K562 (cell line): ENCODE results near the gene HYPK. TPM values are rescaled to one million over a fixed set of nuclear protein-coding genes. Genes with fewer than 3 reads are reported as not detected.

ENCODE experiments used
- BRD9 ChIP-seq: fragments of 450-650 bp; IDR thresholded peaks from 2 replicates; pipeline ENCODE4 v1.6.1; 2018; ENCODE audit warnings: low read depth; ENCODE audit not compliant: partially characterized antibody
- FOXK1 ChIP-seq: sonication (generic); formaldehyde crosslinking; IDR thresholded peaks from 2 replicates; pipeline ENCODE4 v1.8.0; 2022; ENCODE audit warnings: missing genetic modification reagents, mild to moderate bottlenecking, borderline replicate concordance
- KDM5B ChIP-seq: fragments of 200-600 bp; sonication (generic); IDR thresholded peaks from 2 replicates; pipeline ENCODE4 v1.6.1; 2012; ENCODE audit warnings: low read depth, mild to moderate bottlenecking, moderate library complexity, low read length, control low read depth, inconsistent platforms; ENCODE audit not compliant: insufficient replicate concordance
- LCOR ChIP-seq: sonication (generic); formaldehyde crosslinking; IDR thresholded peaks from 2 replicates; pipeline ENCODE4 v1.8.0; 2022; ENCODE audit warnings: mild to moderate bottlenecking, missing genetic modification reagents
- NR2C2 ChIP-seq, 2 experiments: fragments of 200-800 bp in 1 of 2; sonication (Bioruptor generic) in 1 of 2; sonication (generic) in 1 of 2; formaldehyde crosslinking in 1 of 2; IDR thresholded peaks; 2 replicates each; pipeline versions ENCODE4 v1.6.1 to v1.8.0; 2016 to 2022; ENCODE audit warnings: mild to moderate bottlenecking in 1 of 2, missing compliant biosample characterization in 1 of 2, missing genetic modification characterization in 1 of 2, missing genetic modification reagents in 1 of 2
- RAD51 ChIP-seq: fragments of 450-650 bp; IDR thresholded peaks from 2 replicates; pipeline ENCODE4 v1.7.1; 2016; ENCODE audit warnings: low read depth, mild to moderate bottlenecking, borderline replicate concordance
- SRSF7 ChIP-seq: fragments of 200-400 bp; formaldehyde crosslinking; optimal IDR thresholded peaks from 2 replicates; pipeline ENCODE3; 2017; ENCODE audit warnings: mild to moderate bottlenecking, low read depth, low read length
- TAF9B ChIP-seq: fragments of 450-650 bp; IDR thresholded peaks from 2 replicates; pipeline ENCODE4 v1.6.1; 2018; ENCODE audit warnings: mild to moderate bottlenecking; ENCODE audit not compliant: partially characterized antibody
- ZNF143 ChIP-seq: sonication (generic); formaldehyde crosslinking; IDR thresholded peaks from 2 replicates; pipeline ENCODE4 v1.9.0; 2022; ENCODE audit warnings: mild to moderate bottlenecking, missing genetic modification reagents
- ZNF239 ChIP-seq: fragments of 250-450 bp; sonication (Bioruptor Pico); IDR thresholded peaks from 2 replicates; pipeline ENCODE4 v1.4.0; 2020; ENCODE audit warnings: mild to moderate bottlenecking
- polyA plus RNA-seq, 8 experiments: library from polyadenylated mRNA; depleted of rRNA in 4 of 8; stranded (reverse) in 5 of 8; unstranded in 3 of 8; fragments of >200 nt; fragmentation: Nextera tagmentation in 2 of 8; fragmentation: Illumina TruSeq in 1 of 8; extraction: Ambion mirVana in 2 of 8; extraction: Trizol in 1 of 8; gene quantifications; 2 replicates each; pipeline versions ENCODE4 v1.2.1 to v1.2.3, GENCODE V29; 2011 to 2014; ENCODE audit warnings: inconsistent platforms in 1 of 8, missing spikeins in 1 of 8
- total RNA-seq, 7 experiments: library from RNA; depleted of rRNA in 6 of 7; stranded (reverse); fragments of >200 nt in 6 of 7; fragmentation: Illumina TruSeq in 2 of 7; extraction: Trizol in 2 of 7; gene quantifications; 2 replicates each; pipeline versions ENCODE4 v1.2.1 to v1.2.3, GENCODE V29; 2011 to 2021; ENCODE audit warnings: low replicate concordance in 1 of 7
- TF ChIP-seq, protein P1 (sequence below): fragments of 450-650 bp; IDR thresholded peaks from 2 replicates; pipeline ENCODE4 v1.6.1; 2016; ENCODE audit warnings: mild to moderate bottlenecking
- TF ChIP-seq, protein P2 (sequence below): fragments of 250-450 bp; sonication (Bioruptor Pico); IDR thresholded peaks from 2 replicates; pipeline ENCODE4 v1.4.0; 2020; ENCODE audit warnings: mild to moderate bottlenecking, moderate library complexity, borderline replicate concordance
- TF ChIP-seq, protein P3 (sequence below), 2 experiments: fragments of 200-800 bp in 1 of 2; sonication (Bioruptor generic) in 1 of 2; sonication (generic) in 1 of 2; formaldehyde crosslinking in 1 of 2; IDR thresholded peaks in 1 of 2; conservative IDR thresholded peaks in 1 of 2; 2 replicates each; pipeline versions ENCODE4 v1.5.0 to v1.6.1; 2016 to 2020; ENCODE audit warnings: missing compliant biosample characterization in 1 of 2, missing genetic modification characterization in 1 of 2, missing genetic modification reagents in 1 of 2
- TF ChIP-seq, protein P4 (sequence below), 3 experiments: fragments of 200-800 bp in 1 of 3; fragments of 250-450 bp in 1 of 3; fragments of 450-650 bp in 1 of 3; sonication (Bioruptor Pico) in 1 of 3; sonication (Bioruptor generic) in 1 of 3; formaldehyde crosslinking in 1 of 3; IDR thresholded peaks; 2 replicates each; pipeline versions ENCODE4 v1.6.1 to v1.8.0; 2016 to 2022; ENCODE audit warnings: mild to moderate bottlenecking in 2 of 3, missing genetic modification characterization in 2 of 3, missing compliant biosample characterization in 1 of 3, moderate library complexity in 1 of 3

The HYPK gene
- total and polyA plus RNA-seq, 9 of the 15 experiments (the other 6 are each of a cell fraction or from before 2014, with no cell fraction given) = 7.2 to 28.0 (median 21.1) TPM

DNA sequence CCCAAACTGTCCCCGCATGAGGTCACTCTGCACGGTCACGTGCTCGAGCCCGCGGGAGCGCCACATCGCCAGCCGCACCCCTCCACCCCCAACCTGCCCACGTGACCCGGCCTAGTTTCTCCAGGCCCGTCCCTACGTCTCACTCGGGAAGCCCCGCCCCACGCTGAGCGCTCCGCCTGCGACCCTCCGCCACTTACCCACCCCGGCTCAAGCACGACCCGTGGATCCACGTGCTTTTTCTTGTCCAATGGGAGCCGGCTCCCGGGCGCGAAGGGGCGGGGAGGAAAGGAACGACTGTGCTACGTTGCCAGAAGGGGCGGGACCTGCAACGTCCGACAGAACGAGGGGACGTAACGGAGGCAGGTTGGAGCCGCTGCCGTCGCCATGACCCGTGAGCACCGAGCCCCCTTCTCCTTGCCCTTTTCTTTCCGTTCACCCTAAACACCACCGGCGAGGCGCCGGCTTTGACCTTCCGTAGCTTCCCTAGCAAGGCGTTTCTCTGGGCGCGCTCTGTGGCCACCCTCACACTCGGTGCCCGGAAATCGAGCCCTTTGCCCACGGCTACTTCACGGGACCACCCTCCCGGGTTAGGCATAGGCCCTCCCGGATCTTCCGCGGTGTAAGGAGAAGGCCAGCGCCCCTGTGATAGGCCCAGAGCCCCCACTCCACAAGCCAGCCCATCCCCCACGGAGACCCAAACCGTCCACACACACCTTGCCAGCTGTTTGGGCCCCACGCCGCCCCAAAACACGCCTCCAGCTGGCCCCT, 8.2 kb upstream of the HYPK start, which contains the start of gene SERF2 (continued):
- TF ChIP-seq NR2C2 (CRISPR knock-in tag; IDR thresholded peaks at IDR 0.05) (peak; percentile 69; the same call in 1 of the 2 replicates), NR2C2 (tag; IDR thresholded peaks at IDR 0.05) (peak; percentile 75), BRD9 (peak; percentile 22), LCOR (peak; percentile 35; the same call in 1 of the 2 replicates), ZNF239 (CRISPR knock-in tag) (no peak), SRSF7 (no peak), TAF9B (peak; percentile 75), ZNF143 (CRISPR knock-in tag) (0 out of 2 replicates have a peak, but pooled peaks have one; percentile 23), FOXK1 (CRISPR knock-in tag) (0 out of 2 replicates have a peak, but pooled peaks have one; percentile 77), RAD51 (peak; percentile 99), KDM5B (peak; percentile 59)
- TF ChIP-seq, protein P1, sequence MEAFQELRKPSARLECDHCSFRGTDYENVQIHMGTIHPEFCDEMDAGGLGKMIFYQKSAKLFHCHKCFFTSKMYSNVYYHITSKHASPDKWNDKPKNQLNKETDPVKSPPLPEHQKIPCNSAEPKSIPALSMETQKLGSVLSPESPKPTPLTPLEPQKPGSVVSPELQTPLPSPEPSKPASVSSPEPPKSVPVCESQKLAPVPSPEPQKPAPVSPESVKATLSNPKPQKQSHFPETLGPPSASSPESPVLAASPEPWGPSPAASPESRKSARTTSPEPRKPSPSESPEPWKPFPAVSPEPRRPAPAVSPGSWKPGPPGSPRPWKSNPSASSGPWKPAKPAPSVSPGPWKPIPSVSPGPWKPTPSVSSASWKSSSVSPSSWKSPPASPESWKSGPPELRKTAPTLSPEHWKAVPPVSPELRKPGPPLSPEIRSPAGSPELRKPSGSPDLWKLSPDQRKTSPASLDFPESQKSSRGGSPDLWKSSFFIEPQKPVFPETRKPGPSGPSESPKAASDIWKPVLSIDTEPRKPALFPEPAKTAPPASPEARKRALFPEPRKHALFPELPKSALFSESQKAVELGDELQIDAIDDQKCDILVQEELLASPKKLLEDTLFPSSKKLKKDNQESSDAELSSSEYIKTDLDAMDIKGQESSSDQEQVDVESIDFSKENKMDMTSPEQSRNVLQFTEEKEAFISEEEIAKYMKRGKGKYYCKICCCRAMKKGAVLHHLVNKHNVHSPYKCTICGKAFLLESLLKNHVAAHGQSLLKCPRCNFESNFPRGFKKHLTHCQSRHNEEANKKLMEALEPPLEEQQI = no peak
- TF ChIP-seq, protein P2, sequence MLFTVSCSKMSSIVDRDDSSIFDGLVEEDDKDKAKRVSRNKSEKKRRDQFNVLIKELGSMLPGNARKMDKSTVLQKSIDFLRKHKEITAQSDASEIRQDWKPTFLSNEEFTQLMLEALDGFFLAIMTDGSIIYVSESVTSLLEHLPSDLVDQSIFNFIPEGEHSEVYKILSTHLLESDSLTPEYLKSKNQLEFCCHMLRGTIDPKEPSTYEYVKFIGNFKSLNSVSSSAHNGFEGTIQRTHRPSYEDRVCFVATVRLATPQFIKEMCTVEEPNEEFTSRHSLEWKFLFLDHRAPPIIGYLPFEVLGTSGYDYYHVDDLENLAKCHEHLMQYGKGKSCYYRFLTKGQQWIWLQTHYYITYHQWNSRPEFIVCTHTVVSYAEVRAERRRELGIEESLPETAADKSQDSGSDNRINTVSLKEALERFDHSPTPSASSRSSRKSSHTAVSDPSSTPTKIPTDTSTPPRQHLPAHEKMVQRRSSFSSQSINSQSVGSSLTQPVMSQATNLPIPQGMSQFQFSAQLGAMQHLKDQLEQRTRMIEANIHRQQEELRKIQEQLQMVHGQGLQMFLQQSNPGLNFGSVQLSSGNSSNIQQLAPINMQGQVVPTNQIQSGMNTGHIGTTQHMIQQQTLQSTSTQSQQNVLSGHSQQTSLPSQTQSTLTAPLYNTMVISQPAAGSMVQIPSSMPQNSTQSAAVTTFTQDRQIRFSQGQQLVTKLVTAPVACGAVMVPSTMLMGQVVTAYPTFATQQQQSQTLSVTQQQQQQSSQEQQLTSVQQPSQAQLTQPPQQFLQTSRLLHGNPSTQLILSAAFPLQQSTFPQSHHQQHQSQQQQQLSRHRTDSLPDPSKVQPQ (CRISPR knock-in tag) = peak; percentile 84; the same call in 1 of the 2 replicates
- TF ChIP-seq, protein P3, sequence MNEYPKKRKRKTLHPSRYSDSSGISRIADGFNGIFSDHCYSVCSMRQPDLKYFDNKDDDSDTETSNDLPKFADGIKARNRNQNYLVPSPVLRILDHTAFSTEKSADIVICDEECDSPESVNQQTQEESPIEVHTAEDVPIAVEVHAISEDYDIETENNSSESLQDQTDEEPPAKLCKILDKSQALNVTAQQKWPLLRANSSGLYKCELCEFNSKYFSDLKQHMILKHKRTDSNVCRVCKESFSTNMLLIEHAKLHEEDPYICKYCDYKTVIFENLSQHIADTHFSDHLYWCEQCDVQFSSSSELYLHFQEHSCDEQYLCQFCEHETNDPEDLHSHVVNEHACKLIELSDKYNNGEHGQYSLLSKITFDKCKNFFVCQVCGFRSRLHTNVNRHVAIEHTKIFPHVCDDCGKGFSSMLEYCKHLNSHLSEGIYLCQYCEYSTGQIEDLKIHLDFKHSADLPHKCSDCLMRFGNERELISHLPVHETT (CRISPR knock-in tag; conservative IDR thresholded peaks at IDR 0.05 in 1 of 2, IDR thresholded peaks at IDR 0.05 in 1 of 2) = peak in 1 of 2 experiments; percentile 89; a peak in 2 of 4 replicates
- TF ChIP-seq, protein P4, sequence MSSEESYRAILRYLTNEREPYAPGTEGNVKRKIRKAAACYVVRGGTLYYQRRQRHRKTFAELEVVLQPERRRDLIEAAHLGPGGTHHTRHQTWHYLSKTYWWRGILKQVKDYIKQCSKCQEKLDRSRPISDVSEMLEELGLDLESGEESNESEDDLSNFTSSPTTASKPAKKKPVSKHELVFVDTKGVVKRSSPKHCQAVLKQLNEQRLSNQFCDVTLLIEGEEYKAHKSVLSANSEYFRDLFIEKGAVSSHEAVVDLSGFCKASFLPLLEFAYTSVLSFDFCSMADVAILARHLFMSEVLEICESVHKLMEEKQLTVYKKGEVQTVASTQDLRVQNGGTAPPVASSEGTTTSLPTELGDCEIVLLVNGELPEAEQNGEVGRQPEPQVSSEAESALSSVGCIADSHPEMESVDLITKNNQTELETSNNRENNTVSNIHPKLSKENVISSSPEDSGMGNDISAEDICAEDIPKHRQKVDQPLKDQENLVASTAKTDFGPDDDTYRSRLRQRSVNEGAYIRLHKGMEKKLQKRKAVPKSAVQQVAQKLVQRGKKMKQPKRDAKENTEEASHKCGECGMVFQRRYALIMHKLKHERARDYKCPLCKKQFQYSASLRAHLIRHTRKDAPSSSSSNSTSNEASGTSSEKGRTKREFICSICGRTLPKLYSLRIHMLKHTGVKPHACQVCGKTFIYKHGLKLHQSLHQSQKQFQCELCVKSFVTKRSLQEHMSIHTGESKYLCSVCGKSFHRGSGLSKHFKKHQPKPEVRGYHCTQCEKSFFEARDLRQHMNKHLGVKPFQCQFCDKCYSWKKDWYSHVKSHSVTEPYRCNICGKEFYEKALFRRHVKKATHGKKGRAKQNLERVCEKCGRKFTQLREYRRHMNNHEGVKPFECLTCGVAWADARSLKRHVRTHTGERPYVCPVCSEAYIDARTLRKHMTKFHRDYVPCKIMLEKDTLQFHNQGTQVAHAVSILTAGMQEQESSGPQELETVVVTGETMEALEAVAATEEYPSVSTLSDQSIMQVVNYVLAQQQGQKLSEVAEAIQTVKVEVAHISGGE (CRISPR knock-in tag; IDR thresholded peaks at IDR 0.05) = peak in 1 of 3 experiments; percentile 40; a peak in 1 of 6 replicates
